Esophagus muscularis mucosa (tissue), 4 donors: ENCODE results near the gene TBC1D9. TPM values are rescaled to one million over a fixed set of nuclear protein-coding genes. Genes with fewer than 3 reads are reported as not detected.

Experiments
- DNase-seq: peaks from one replicate; pipeline ENCODE4 v3.0.0-alpha.2; 2017; ENCODE audit errors: extremely low spot score
- H3K27ac ChIP-seq, 4 donors: fragments of 200-600 bp; sonication (generic); replicated peaks in 1 of 4; 1 replicate in 3 of 4; 2 replicates in 1 of 4; pipeline ENCODE4 v1.5.1; 2016 to 2019; ENCODE audit warnings: mild to moderate bottlenecking in 1 of 4
- H3K27me3 ChIP-seq, 4 donors: fragments of 200-600 bp; sonication (generic); one replicate each; pipeline versions ENCODE4 v1.5.1 to v1.6.0; 2016 to 2019
- H3K36me3 ChIP-seq, 4 donors: fragments of 200-600 bp; sonication (generic); one replicate each; pipeline ENCODE4 v1.5.1; 2016 to 2019
- H3K4me1 ChIP-seq, 4 donors: fragments of 200-600 bp; sonication (generic); one replicate each; pipeline ENCODE4 v1.5.1; 2016 to 2019
- H3K4me3 ChIP-seq, 4 donors: fragments of 200-600 bp; sonication (generic); 1 replicate in 2 of 4; 2 replicates in 2 of 4; pipeline ENCODE4 v1.5.1; 2016 to 2019; ENCODE audit warnings: mild to moderate bottlenecking in 4 of 4, moderate library complexity in 1 of 4
- H3K9me3 ChIP-seq, 4 donors: fragments of 200-600 bp; sonication (generic); 1 replicate in 3 of 4; 2 replicates in 1 of 4; pipeline ENCODE4 v1.5.1; 2016 to 2019
- CTCF ChIP-seq, 3 experiments: fragments of 200-600 bp in 2 of 3; fragments of 450-650 bp in 1 of 3; sonication (generic) in 2 of 3; IDR thresholded peaks; one replicate each; pipeline ENCODE4 v1.5.1; 2017 to 2019; ENCODE audit warnings: antibody characterized with exemption in 3 of 3, mild to moderate bottlenecking in 2 of 3, moderate library complexity in 1 of 3
- EP300 ChIP-seq: sonication (generic); formaldehyde crosslinking; IDR thresholded peaks from one replicate; pipeline ENCODE4 v1.6.1; 2017; ENCODE audit warnings: antibody characterized with exemption
- POLR2A ChIP-seq: fragments of 450-650 bp; IDR thresholded peaks from one replicate; pipeline ENCODE4 v1.6.1; 2017; ENCODE audit warnings: antibody characterized with exemption, moderate library complexity, mild to moderate bottlenecking, low read depth
- POLR2AphosphoS5 ChIP-seq, 2 donors: sonication (generic); formaldehyde crosslinking; IDR thresholded peaks; one replicate each; pipeline ENCODE4 v1.6.1; 2017; ENCODE audit warnings: antibody characterized with exemption in 2 of 2
- WGBS: methylation state at CpG from one replicate; pipeline ENCODE4 v1.1.5; 2018; 5-methylcytosine and 5-hydroxymethylcytosine counted together
- intact Hi-C: fragments of 100-400 bp; cut with DNase I; formaldehyde crosslinking; loops from one replicate; pipeline ENCODE4 v1.15.1; 2023
- total RNA-seq, 4 donors: library from RNA; depleted of rRNA; stranded (reverse); fragments of >200 nt; gene quantifications; one replicate each; pipeline versions ENCODE4 v1.1.0 to v1.2.1, GENCODE V29; 2016

The TBC1D9 gene
- total RNA-seq, 4 donors from 2014 or later, result 15.4 to 23.8 (median 21.3) TPM

GRCh38 chr4:140729344-140730049 lies 26.7 kb downstream of the TBC1D9 start:
- Histone ChIP-seq H3K4me1 (peaks cover 16 to 35% (median 19%) of the 10 kb centered on the region in 4 donors), H3K9me3 (no peaks in the 10 kb centered on the region), H3K27ac (no peak overlapping the region), H3K4me3 (no peak overlapping the region), H3K36me3 (no peaks in the 10 kb centered on the region), H3K27me3 (no peaks in the 10 kb centered on the region)
- intact Hi-C loops, result no loop called here
- TF ChIP-seq CTCF (IDR thresholded peaks at IDR 0.05), result no peak
- no peak for TF ChIP-seq EP300
- TF ChIP-seq POLR2AphosphoS5 (IDR thresholded peaks at IDR 0.05), result no peak
- no peak for TF ChIP-seq POLR2A
- WGBS, result 93% methylated on average over 6 of the region's 6 CpGs
- no peak for DNase-seq

GRCh38 chr4:140726776-140727500 lies 29.2 kb downstream of the TBC1D9 start:
- H3K36me3 ChIP-seq, result no peaks in the 10 kb centered on the region
- no peaks in the 10 kb centered on the region for H3K9me3 ChIP-seq
- no peaks in the 10 kb centered on the region for H3K27me3 ChIP-seq
- intact Hi-C loops, result no loop called here
- TF ChIP-seq POLR2AphosphoS5 (IDR thresholded peaks at IDR 0.05) (no peak), POLR2A (no peak), CTCF (IDR thresholded peaks at IDR 0.05) (no peak), EP300 (no peak)
- 92% methylated on average over 3 of the region's 3 CpGs for WGBS
- peaks cover 16 to 34% (median 19%) of the 10 kb centered on the region in 4 donors for H3K4me1 ChIP-seq
- DNase-seq, result no peak
- H3K4me3 ChIP-seq, result no peak overlapping the region
- no peak overlapping the region for H3K27ac ChIP-seq

GRCh38 chr4:140725556-140725955 lies 30.6 kb downstream of the TBC1D9 start:
- H3K27ac ChIP-seq, result no peak overlapping the region
- no peak for DNase-seq
- H3K36me3 ChIP-seq, result no peaks in the 10 kb centered on the region
- H3K4me3 ChIP-seq, result no peak overlapping the region
- intact Hi-C loops, result no loop called here
- H3K4me1 ChIP-seq, result peaks cover 17 to 46% (median 26%) of the 10 kb centered on the region in 4 donors
- no peaks in the 10 kb centered on the region for H3K9me3 ChIP-seq
- TF ChIP-seq CTCF (IDR thresholded peaks at IDR 0.05) (no peak), EP300 (no peak), POLR2A (no peak), POLR2AphosphoS5 (IDR thresholded peaks at IDR 0.05) (no peak)
- H3K27me3 ChIP-seq, result no peaks in the 10 kb centered on the region
- WGBS, result 89% methylated on average over 5 of the region's 5 CpGs

GRCh38 chr4:140724760-140725159 lies 31.4 kb downstream of the TBC1D9 start:
- no peaks in the 10 kb centered on the region for H3K27me3 ChIP-seq
- H3K27ac ChIP-seq, result no peak overlapping the region
- TF ChIP-seq CTCF (IDR thresholded peaks at IDR 0.05) (no peak), POLR2A (no peak), POLR2AphosphoS5 (IDR thresholded peaks at IDR 0.05) (no peak), EP300 (no peak)
- no peak overlapping the region for H3K4me3 ChIP-seq
- no peak for DNase-seq
- no peaks in the 10 kb centered on the region for H3K9me3 ChIP-seq
- no peaks in the 10 kb centered on the region for H3K36me3 ChIP-seq
- WGBS, result 86% methylated on average over 5 of the region's 5 CpGs
- peaks cover 21 to 49% (median 28%) of the 10 kb centered on the region in 4 donors for H3K4me1 ChIP-seq
- intact Hi-C loops, result no loop called here
